ENCODE data around the gene SPIRE2. TPM values are rescaled to one million over a fixed set of nuclear protein-coding genes. Genes with fewer than 3 reads are reported as not detected.

SPIRE2 gene
- total and polyA plus RNA-seq, 2 of the 13 experiments (the other 11 are each of a cell fraction or from before 2014, with no cell fraction given): 13.3 to 37.5 TPM

- TF ChIP-seq ZNF646 (CRISPR knock-in tag; IDR thresholded peaks at IDR 0.05) (no peak; the same call in 1 of the 2 replicates), U2AF2 (IDR thresholded peaks at IDR 0.05; ENCODE audit: low read depth, low read length) (no peak), ZNF589 (CRISPR knock-in tag; conservative IDR thresholded peaks at IDR 0.05) (peak; percentile 73; the same call in 1 of the 2 replicates), ZNF703 (CRISPR knock-in tag; IDR thresholded peaks at IDR 0.05; ENCODE audit: borderline replicate concordance) (peak; percentile 76; the same call in 1 of the 2 replicates), PHF8 (CRISPR knock-in tag; IDR thresholded peaks at IDR 0.05) (peak; percentile 69), ZNF784 (CRISPR knock-in tag; IDR thresholded peaks at IDR 0.05; ENCODE audit: borderline replicate concordance) (peak; percentile 84), ZNF616 (CRISPR knock-in tag; IDR thresholded peaks at IDR 0.05; ENCODE audit: low read depth) (peak; percentile 93), ZNF260 (CRISPR knock-in tag; IDR thresholded peaks at IDR 0.05; ENCODE audit: borderline replicate concordance, low read depth) (no peak), E2F2 (CRISPR knock-in tag; IDR thresholded peaks at IDR 0.05; ENCODE audit: borderline replicate concordance) (peak; percentile 78; the same call in 1 of the 2 replicates), MED13 (CRISPR knock-in tag; IDR thresholded peaks at IDR 0.05) (peak; percentile 69; the same call in 1 of the 2 replicates), ZMYM4 (CRISPR knock-in tag; IDR thresholded peaks at IDR 0.05) (peak; percentile 65), ZNF75D (CRISPR knock-in tag; IDR thresholded peaks at IDR 0.05; ENCODE audit: borderline replicate concordance) (no peak), MED1 (CRISPR knock-in tag; IDR thresholded peaks at IDR 0.05) (peak; percentile 86), ZNF230 (CRISPR knock-in tag; IDR thresholded peaks at IDR 0.05) (peak; percentile 96), KLF9 (CRISPR knock-in tag; IDR thresholded peaks at IDR 0.05; ENCODE audit: low read depth) (no peak), TAF1 (CRISPR knock-in tag; IDR thresholded peaks at IDR 0.05) (no peak), ZNF549 (CRISPR knock-in tag; IDR thresholded peaks at IDR 0.05) (peak; percentile 84), MXD1 (CRISPR knock-in tag; IDR thresholded peaks at IDR 0.05) (peak; percentile 90), ZNF780A (CRISPR knock-in tag; IDR thresholded peaks at IDR 0.05) (no peak; the same call in 1 of the 2 replicates), NKX3-1 (CRISPR knock-in tag; IDR thresholded peaks at IDR 0.05) (peak; percentile 93), TP53 (CRISPR knock-in tag; conservative IDR thresholded peaks at IDR 0.05) (no peak)
These were observed 87.3 kb downstream of the SPIRE2 start (continued) for GRCh38 chr16:89915303-89916232.

Data from HepG2 (cell line).